Right lobe of liver (tissue), 6 donors: ENCODE measurements around the gene SLC22A23. TPM values are rescaled to one million over a fixed set of nuclear protein-coding genes. Genes with fewer than 3 reads are reported as not detected.
A peak's percentile ranks its signal among the peaks of the same experiment; 100 is the strongest.

Experiments
- ATAC-seq, 4 donors: fragments of 200-7000 bp; cut with Tn5 transposase; one replicate each; pipeline ENCODE4 v1.9.1; 2020; ENCODE audit warnings: mild to moderate bottlenecking in 4 of 4, moderate library complexity in 4 of 4
- DNase-seq, 3 donors: peaks; one replicate each; pipeline ENCODE4 v3.0.0-alpha.2; 2020
- H3K27ac ChIP-seq, 3 donors: fragments of 200-600 bp; one replicate each; pipeline ENCODE4 v1.8.0; 2022
- H3K27me3 ChIP-seq, 2 donors: fragments of 200-600 bp; one replicate each; pipeline ENCODE4 v1.8.0; 2022
- H3K36me3 ChIP-seq, 4 donors: fragments of 200-600 bp; sonication (generic) in 1 of 4; one replicate each; pipeline versions ENCODE4 v1.5.1 to v1.8.0; 2017 to 2022; ENCODE audit warnings: control low read depth in 1 of 4
- H3K4me1 ChIP-seq, 4 donors: fragments of 200-600 bp; sonication (generic) in 1 of 4; one replicate each; pipeline versions ENCODE4 v1.5.1 to v1.8.0; 2017 to 2022; ENCODE audit warnings: control low read depth in 1 of 4
- H3K4me3 ChIP-seq, 3 donors: fragments of 200-600 bp; one replicate each; pipeline ENCODE4 v1.8.0; 2022
- H3K9me3 ChIP-seq, 4 donors: fragments of 200-600 bp; sonication (generic) in 1 of 4; one replicate each; pipeline versions ENCODE4 v1.5.1 to v1.8.0; 2017 to 2022; ENCODE audit warnings: control low read depth in 1 of 4
- POLR2A ChIP-seq: fragments of 450-650 bp; IDR thresholded peaks from one replicate; pipeline ENCODE4 v1.6.1; 2017; ENCODE audit warnings: antibody characterized with exemption, mild to moderate bottlenecking
- WGBS: methylation state at CpG from one replicate; pipeline ENCODE4 v1.1.6; 2018; ENCODE audit warnings: low coverage, low lambda C conversion rate; ENCODE audit not compliant: insufficient coverage; ENCODE audit errors: missing lambda C conversion rate; 5-methylcytosine and 5-hydroxymethylcytosine counted together
- intact Hi-C, 2 donors: fragments of 100-400 bp; cut with DNase I; formaldehyde crosslinking; loops; one replicate each; pipeline versions ENCODE4 v1.11.2 to v1.14.1; 2022
- total RNA-seq, 6 experiments: library from RNA; depleted of rRNA in 2 of 6; stranded (reverse); fragments of >200 nt in 2 of 6; fragmentation: NEBNext Ultra II Directional in 3 of 6; extraction: Animal tissue kit (Norgen Biotek cat#: 25700) in 3 of 6; gene quantifications; one replicate each; pipeline versions ENCODE4 v1.1.0 to v1.2.4, GENCODE V29; 2016 to 2023
- TF ChIP-seq, protein P1 (sequence below), 4 donors: fragments of 200-600 bp in 3 of 4; fragments of 450-650 bp in 1 of 4; IDR thresholded peaks; one replicate each; pipeline versions ENCODE4 v1.5.1 to v1.8.0; 2016 to 2022; ENCODE audit warnings: antibody characterized with exemption in 4 of 4, mild to moderate bottlenecking in 2 of 4
- donor health status: DM: no; HTN: yes; CAD: no.
- donor health status: DM: no; HTN: no; CAD: no.
- donor health status: DM: no; HTN: no; CAD: no.
- donor health status: DM: no; HTN: yes; CAD: no.
- donor health status: DM: no; HTN: yes; CAD: no.

SLC22A23 gene
- total RNA-seq, 6 experiments from 2014 or later = 11.7 to 27.6 (median 16.3) TPM

DNA sequence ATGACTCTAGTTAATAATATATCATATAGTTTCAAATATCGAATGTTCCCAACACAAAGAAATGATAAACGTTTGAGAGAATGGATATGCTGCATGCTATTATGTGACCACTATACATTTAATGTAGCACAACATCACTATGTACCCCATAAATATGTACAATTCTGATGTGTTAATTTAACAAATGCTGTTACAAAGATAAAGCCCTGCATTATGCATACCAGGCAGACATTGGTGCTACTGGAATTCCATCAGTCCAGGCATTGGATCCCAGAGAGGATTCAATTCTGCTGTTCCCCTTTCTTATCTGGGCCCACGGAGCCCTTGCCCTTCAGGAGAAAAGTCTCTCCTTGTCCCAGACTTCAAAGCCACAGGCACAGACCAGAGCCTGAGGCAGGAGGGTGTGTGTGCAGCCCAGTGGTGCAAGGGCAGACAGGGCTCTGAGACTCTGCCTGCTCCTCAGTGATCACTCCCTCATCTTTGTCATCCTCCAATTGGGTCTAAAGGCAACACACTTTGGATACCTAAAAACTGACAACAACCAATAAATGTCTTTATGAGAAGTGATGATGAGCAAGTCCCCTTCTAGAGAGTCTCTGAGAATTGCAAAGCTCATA is 152.9 kb downstream of the SLC22A23 start:
- Histone ChIP-seq H3K4me1 (no peaks in the 10 kb centered on the region), H3K4me3 (no peak overlapping the region), H3K9me3 (no peaks in the 10 kb centered on the region), H3K27ac (no peak overlapping the region), H3K36me3 (peaks cover 0 to 7% (median 0%) of the 10 kb centered on the region in 4 donors), H3K27me3 (no peaks in the 10 kb centered on the region)
- DNase-seq (peak in 1 of 3 donors; percentile 10), ATAC-seq (no peak)
- TF ChIP-seq POLR2A = no peak
- TF ChIP-seq, protein P1, sequence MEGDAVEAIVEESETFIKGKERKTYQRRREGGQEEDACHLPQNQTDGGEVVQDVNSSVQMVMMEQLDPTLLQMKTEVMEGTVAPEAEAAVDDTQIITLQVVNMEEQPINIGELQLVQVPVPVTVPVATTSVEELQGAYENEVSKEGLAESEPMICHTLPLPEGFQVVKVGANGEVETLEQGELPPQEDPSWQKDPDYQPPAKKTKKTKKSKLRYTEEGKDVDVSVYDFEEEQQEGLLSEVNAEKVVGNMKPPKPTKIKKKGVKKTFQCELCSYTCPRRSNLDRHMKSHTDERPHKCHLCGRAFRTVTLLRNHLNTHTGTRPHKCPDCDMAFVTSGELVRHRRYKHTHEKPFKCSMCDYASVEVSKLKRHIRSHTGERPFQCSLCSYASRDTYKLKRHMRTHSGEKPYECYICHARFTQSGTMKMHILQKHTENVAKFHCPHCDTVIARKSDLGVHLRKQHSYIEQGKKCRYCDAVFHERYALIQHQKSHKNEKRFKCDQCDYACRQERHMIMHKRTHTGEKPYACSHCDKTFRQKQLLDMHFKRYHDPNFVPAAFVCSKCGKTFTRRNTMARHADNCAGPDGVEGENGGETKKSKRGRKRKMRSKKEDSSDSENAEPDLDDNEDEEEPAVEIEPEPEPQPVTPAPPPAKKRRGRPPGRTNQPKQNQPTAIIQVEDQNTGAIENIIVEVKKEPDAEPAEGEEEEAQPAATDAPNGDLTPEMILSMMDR (IDR thresholded peaks at IDR 0.05) = no peak
- WGBS = 100% methylated on average over 2 of the region's 3 CpGs
- intact Hi-C loops = no loop called here

DNA sequence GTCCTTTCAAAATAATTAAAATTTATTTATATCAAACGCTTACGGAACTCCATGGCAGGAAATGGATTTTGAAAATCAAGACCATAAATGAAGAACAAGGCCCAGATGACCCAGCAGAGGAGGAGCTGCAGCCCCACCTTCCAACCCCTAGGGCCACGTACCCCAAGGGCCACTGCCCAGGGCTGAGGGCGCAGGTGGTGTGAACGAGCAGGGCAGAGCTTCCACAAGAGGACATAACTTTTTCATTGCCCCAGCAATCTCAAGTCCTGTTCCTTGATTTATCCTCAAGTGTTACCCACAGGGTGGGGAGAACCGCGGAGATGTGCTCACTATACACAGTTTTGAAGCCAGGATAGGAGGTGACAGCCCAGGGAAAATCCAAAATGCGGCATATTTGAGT is 155.3 kb downstream of the SLC22A23 start:
- Histone ChIP-seq H3K4me1 (peaks cover 0 to 2% (median 0%) of the 10 kb centered on the region in 4 donors), H3K27ac (no peak overlapping the region), H3K9me3 (no peaks in the 10 kb centered on the region), H3K36me3 (peaks cover 0 to 3% (median 0%) of the 10 kb centered on the region in 4 donors), H3K4me3 (no peak overlapping the region), H3K27me3 (no peaks in the 10 kb centered on the region)
- DNase-seq (no peak), ATAC-seq (no peak)
- TF ChIP-seq, protein P1 (IDR thresholded peaks at IDR 0.05) = no peak
- TF ChIP-seq POLR2A = no peak
- intact Hi-C loops = no loop called here
- 91% methylated on average over 6 of the region's 8 CpGs for WGBS

DNA sequence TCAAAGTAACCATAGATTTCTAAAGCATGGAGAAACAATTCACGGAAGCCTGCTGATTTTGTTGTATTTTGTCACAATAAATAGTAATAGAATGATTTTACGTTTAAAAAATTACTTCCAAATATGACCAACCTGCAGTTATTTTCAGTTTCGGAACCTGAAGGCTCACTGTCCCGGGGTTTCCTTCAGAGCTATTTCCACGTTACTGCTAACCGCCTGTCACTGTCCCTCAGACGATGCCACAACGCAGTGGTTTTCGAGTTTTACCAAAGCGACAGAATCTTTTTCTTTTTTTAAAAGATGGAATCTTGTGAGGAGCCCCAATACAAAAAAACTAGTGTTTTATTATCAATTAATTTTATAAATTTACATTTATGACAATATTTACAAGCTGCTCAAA is 157.6 kb downstream of the SLC22A23 start:
- H3K27ac ChIP-seq = no peak overlapping the region
- no peaks in the 10 kb centered on the region for H3K27me3 ChIP-seq
- no peaks in the 10 kb centered on the region for H3K9me3 ChIP-seq
- H3K4me1 ChIP-seq = peaks cover 0 to 12% (median 4%) of the 10 kb centered on the region in 4 donors
- no peak overlapping the region for H3K4me3 ChIP-seq
- H3K36me3 ChIP-seq = peaks cover 0 to 3% (median 0%) of the 10 kb centered on the region in 4 donors
- 90% methylated on average over 10 of the region's 10 CpGs for WGBS
- intact Hi-C loops = no loop called here
- peak in 1 of 3 donors; percentile 12 for DNase-seq
- ATAC-seq = no peak
- TF ChIP-seq, protein P1 (IDR thresholded peaks at IDR 0.05) = no peak
- no peak for TF ChIP-seq POLR2A

DNA sequence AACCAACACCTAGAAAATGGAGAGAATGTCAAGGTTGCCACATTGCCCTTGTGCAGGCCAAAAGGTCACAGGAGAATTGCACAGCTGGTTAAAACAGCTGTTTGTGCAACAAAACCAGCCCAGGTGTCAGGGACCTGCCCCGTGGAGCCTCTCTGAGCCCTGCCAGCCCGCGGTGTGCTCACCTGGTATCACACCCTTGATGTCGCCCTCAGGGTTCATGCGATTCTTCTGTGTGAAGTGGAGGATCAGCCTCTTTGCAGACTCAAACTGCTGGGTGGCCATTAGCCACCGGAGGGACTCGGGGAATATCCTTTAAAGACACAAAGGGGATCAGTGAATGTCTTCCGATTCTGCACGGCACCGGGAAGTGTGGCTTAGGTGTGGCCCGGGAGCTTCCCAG is 158.9 kb downstream of the SLC22A23 start:
- Histone ChIP-seq H3K4me1 (peaks cover 0 to 12% (median 4%) of the 10 kb centered on the region in 4 donors), H3K4me3 (no peak overlapping the region), H3K27ac (no peak overlapping the region), H3K27me3 (no peaks in the 10 kb centered on the region), H3K36me3 (no peaks in the 10 kb centered on the region), H3K9me3 (no peaks in the 10 kb centered on the region)
- TF ChIP-seq, protein P1 (IDR thresholded peaks at IDR 0.05) = no peak
- no peak for TF ChIP-seq POLR2A
- 80% methylated on average over 8 of the region's 11 CpGs for WGBS
- intact Hi-C loops = no loop called here
- DNase-seq (peak in 1 of 3 donors; percentile 38), ATAC-seq (peak in 2 of 4 donors; percentile 6 to 9)
